ENCODE measurements around the gene CUL2.

Gene CUL2

DNA sequence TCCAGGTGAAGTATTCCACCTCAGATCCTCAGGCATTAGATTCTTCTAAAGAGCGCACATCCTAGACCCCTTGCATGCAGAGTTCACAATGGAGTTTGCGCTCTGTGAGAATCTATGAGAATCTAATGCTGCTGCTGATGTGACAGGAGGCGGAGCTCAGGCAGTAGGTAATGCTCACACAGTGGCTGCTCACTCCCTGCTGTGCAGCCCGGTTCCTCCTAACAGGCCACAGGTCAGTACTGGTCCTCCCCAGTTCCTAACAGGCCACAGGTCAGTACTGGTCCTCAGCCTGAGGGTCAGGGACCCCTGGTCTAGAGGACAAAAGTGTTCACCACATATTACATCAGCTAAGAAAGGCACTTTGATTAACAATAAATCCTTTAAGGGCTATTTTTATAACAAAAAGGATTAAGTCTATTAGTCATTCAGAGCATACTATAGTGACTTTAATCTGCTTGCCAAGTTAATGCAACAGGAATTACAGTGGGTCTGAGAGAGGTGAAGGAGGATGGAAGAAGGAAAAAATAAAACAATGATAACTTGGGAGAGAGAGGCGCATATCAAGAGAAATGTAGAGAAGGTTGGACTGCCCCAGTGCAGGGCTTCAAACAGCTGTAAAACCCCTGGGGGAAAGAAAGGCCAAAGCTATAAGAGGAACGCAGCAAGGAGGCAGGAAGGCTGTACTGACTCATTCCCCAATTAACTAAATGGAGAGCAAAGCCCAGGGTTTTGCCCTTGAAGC lies 49.2 kb downstream of the CUL2 start:
- DNase-seq (ENCODE audit: low spot score): no peak
- in situ Hi-C loops (cut with MboI; ENCODE audit: low pct_unique_long_range_greater_than_20kb, low sequenced_read_pairs, unreplicated experiment): no loop called here
- TF ChIP-seq, protein P1, sequence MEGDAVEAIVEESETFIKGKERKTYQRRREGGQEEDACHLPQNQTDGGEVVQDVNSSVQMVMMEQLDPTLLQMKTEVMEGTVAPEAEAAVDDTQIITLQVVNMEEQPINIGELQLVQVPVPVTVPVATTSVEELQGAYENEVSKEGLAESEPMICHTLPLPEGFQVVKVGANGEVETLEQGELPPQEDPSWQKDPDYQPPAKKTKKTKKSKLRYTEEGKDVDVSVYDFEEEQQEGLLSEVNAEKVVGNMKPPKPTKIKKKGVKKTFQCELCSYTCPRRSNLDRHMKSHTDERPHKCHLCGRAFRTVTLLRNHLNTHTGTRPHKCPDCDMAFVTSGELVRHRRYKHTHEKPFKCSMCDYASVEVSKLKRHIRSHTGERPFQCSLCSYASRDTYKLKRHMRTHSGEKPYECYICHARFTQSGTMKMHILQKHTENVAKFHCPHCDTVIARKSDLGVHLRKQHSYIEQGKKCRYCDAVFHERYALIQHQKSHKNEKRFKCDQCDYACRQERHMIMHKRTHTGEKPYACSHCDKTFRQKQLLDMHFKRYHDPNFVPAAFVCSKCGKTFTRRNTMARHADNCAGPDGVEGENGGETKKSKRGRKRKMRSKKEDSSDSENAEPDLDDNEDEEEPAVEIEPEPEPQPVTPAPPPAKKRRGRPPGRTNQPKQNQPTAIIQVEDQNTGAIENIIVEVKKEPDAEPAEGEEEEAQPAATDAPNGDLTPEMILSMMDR (IDR thresholded peaks at IDR 0.05; ENCODE audit: extremely low read depth, insufficient read depth, missing control alignments): no peak

DNA sequence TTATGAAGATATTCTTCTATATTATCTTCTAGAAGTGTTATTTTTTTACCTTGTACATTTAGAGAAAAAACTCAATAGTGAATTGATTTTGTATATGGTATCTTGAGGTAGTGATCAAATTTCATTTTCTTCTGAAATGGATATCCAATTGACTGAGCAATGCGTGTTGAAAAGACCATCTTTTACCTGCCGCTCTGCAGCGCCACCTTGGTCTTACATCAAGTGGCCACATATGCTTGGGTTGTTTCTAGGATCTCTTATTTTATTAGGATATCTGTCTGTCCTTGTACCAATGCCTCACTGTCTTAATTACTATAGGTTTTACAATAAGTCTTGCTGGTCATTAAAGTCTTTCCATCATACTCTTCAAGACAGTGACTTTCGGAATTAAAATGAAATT lies 53.0 kb downstream of the CUL2 start:
- TF ChIP-seq, protein P1 (IDR thresholded peaks at IDR 0.05; ENCODE audit: extremely low read depth, insufficient read depth, missing control alignments): no peak
- in situ Hi-C loops (cut with MboI; ENCODE audit: low pct_unique_long_range_greater_than_20kb, low sequenced_read_pairs, unreplicated experiment): no loop called here
- DNase-seq (ENCODE audit: low spot score): no peak

GRCh38 chr10:35035606-35036005 lies 54.5 kb downstream of the CUL2 start:
- in situ Hi-C loops (cut with MboI; ENCODE audit: low pct_unique_long_range_greater_than_20kb, low sequenced_read_pairs, unreplicated experiment): no loop called here
- TF ChIP-seq, protein P1 (IDR thresholded peaks at IDR 0.05; ENCODE audit: extremely low read depth, insufficient read depth, missing control alignments): no peak
- DNase-seq (ENCODE audit: low spot score): no peak

GRCh38 chr10:35027567-35027966 lies 62.6 kb downstream of the CUL2 start:
- TF ChIP-seq, protein P1 (IDR thresholded peaks at IDR 0.05; ENCODE audit: extremely low read depth, insufficient read depth, missing control alignments): peak; percentile 21
- no peak for DNase-seq (ENCODE audit: low spot score)
- in situ Hi-C loops (cut with MboI; ENCODE audit: low pct_unique_long_range_greater_than_20kb, low sequenced_read_pairs, unreplicated experiment): no loop called here

DNA sequence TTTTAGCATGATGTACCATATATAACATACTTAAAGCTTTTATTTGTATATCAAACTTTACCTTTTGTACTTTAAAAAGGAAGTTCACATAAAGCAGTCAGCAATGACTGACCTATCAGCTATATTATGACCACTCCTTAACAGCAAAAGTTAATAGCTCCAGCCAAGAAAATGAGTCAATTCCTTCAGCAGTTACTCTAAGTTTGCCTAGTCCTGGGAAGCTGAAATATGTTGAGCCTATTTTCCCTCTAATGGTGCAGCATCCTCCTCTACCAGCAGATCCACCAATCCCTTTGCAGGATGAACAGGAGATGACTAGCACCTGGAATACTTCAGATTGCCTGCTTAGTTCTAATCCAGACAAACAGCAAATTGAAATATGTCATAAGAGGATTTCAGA lies 64.2 kb downstream of the CUL2 start:
- in situ Hi-C loops (cut with MboI; ENCODE audit: low pct_unique_long_range_greater_than_20kb, low sequenced_read_pairs, unreplicated experiment): no loop called here
- DNase-seq (ENCODE audit: low spot score): no peak
- TF ChIP-seq, protein P1 (IDR thresholded peaks at IDR 0.05; ENCODE audit: extremely low read depth, insufficient read depth, missing control alignments): no peak

DNA sequence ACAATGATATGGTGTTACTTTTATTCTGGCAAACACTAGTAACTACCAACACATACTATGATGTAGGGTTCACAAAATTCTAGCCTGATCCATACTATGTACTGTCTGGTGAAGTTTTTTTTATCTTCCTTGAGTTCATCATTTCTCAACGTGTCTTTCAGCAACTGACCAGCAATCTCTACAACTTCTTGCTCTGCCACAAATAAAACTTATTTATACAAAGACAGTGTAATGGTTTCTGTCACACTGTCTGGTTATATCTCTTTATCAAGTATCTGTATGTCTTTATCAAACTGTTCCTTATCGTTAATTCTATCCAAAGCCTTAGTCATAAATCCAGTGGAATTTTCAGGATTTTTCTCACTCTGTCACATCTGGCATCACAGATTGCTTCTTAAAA lies 69.7 kb downstream of the CUL2 start:
- TF ChIP-seq, protein P1 (IDR thresholded peaks at IDR 0.05; ENCODE audit: extremely low read depth, insufficient read depth, missing control alignments): no peak
- in situ Hi-C loops (cut with MboI; ENCODE audit: low pct_unique_long_range_greater_than_20kb, low sequenced_read_pairs, unreplicated experiment): no loop called here
- DNase-seq (ENCODE audit: low spot score): no peak

Measured in GM13977 (cell line).